SU-DHL-6 (cell line): Measurements from ENCODE around the gene C19orf25.

Source experiments
- H2AFZ ChIP-seq: fragments of 200-600 bp; sonication (generic); 2 replicates; pipeline ENCODE4 v1.6.1; 2014; ENCODE audit warnings: low read depth, mild to moderate bottlenecking, moderate library complexity, mixed read lengths, antibody characterized with exemption, low read length; ENCODE audit not compliant: severe bottlenecking
- H3F3A ChIP-seq: fragments of 200-600 bp; shearing (Covaris generic); 2 replicates; pipeline ENCODE4 v1.6.0; 2016; ENCODE audit warnings: antibody characterized with exemption, mild to moderate bottlenecking; ENCODE audit not compliant: insufficient read depth
- H3K27ac ChIP-seq: fragments of 200-600 bp; sonication (generic); 2 replicates; pipeline ENCODE4 v1.5.1; 2016; ENCODE audit warnings: low read depth, mild to moderate bottlenecking, low read length, moderate library complexity, mixed read lengths
- H3K27me3 ChIP-seq: fragments of 200-600 bp; sonication (generic), shearing (Covaris generic); 2 replicates; pipeline ENCODE4 v1.6.0; 2014; ENCODE audit warnings: mild to moderate bottlenecking, low read length
- H3K36me3 ChIP-seq: fragments of 200-600 bp; sonication (generic); 2 replicates; pipeline ENCODE4 v1.6.1; 2014; ENCODE audit warnings: mild to moderate bottlenecking, low read length, mixed read lengths
- H3K4me2 ChIP-seq: fragments of 300-600, 200-600 bp; shearing (Covaris generic), sonication (generic); 2 replicates; pipeline ENCODE4 v1.6.0; 2014; ENCODE audit warnings: low read length, low read depth, mild to moderate bottlenecking; ENCODE audit not compliant: poor library complexity, severe bottlenecking
- H3K4me3 ChIP-seq: fragments of 200-600 bp; sonication (generic); 2 replicates; pipeline ENCODE4 v1.5.1; 2014; ENCODE audit warnings: antibody characterized with exemption, low read length, mild to moderate bottlenecking, mixed read lengths; ENCODE audit not compliant: insufficient read depth, poor library complexity, severe bottlenecking
- H3K79me2 ChIP-seq: fragments of 200-600 bp; sonication (generic); 2 replicates; pipeline ENCODE4 v1.6.1; 2014; ENCODE audit warnings: mild to moderate bottlenecking, low read length, moderate library complexity; ENCODE audit not compliant: insufficient read depth
- H3K9ac ChIP-seq: fragments of 200-600 bp; sonication (generic); 2 replicates; pipeline ENCODE4 v1.7.0; 2014; ENCODE audit warnings: mild to moderate bottlenecking, low read length
- H3K9me2 ChIP-seq: fragments of 200-600 bp; sonication (generic); replicated peaks from 2 replicates; pipeline ENCODE4 v1.6.1; 2014; ENCODE audit warnings: low read length; ENCODE audit not compliant: insufficient read depth
- H3K9me3 ChIP-seq: fragments of 200-600 bp; sonication (generic); 2 replicates; pipeline ENCODE4 v1.6.1; 2014; ENCODE audit warnings: low read length, mixed read lengths; ENCODE audit not compliant: insufficient read depth
- H4K20me1 ChIP-seq: fragments of 200-600 bp; sonication (generic); 2 replicates; pipeline ENCODE4 v1.6.1; 2014; ENCODE audit warnings: low read depth, mild to moderate bottlenecking, antibody characterized with exemption, low read length, moderate library complexity, mixed read lengths
- EZH2phosphoT487 ChIP-seq: fragments of 200-600 bp; sonication (generic), shearing (Covaris generic); conservative IDR thresholded peaks from 2 replicates; pipeline ENCODE4 v1.6.1; 2018; ENCODE audit warnings: mild to moderate bottlenecking, antibody characterized with exemption, low read length, moderate library complexity, mixed read lengths
- TF ChIP-seq, protein P1 (sequence below): fragments of 200-600 bp; sonication (generic); IDR thresholded peaks from one replicate; pipeline ENCODE4 v1.5.1; 2017; ENCODE audit warnings: antibody characterized with exemption, mild to moderate bottlenecking, low read length, moderate library complexity; ENCODE audit not compliant: insufficient read depth, poor library complexity, severe bottlenecking

Gene C19orf25

DNA sequence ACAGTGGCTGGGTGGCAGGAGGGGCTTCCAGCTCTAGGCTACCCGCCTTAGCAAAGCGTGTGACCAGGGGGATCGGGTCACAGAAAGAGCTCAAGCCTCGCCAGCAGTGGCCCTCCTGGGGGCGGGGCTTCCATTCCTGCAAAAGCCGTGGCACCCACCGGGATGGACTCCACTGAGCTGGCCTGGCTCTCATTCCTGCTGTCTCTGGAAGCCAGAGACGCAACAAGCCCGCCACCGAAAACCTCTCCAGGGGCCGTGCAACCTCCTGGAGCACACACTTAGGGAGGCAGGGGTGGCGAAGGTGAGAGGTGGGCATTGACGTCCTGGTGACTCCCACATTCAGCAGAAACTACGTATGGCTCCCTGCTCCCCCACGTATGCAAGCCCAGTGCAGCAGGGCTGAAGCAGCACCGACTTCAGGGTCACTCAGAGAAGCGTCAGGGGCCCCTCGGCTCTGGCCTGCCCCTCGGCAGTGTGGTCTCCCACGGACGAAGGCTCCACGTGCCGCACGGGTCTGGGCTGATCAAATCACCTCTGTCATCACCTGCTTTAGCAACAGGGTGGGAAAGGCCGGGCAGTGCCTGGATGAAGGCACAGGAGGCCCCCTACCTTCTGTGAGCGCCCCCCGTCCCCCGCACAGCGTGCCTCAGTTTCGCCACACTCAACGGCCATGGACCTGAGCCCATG is 3.1 kb downstream of the C19orf25 start:
- Histone ChIP-seq H3K27ac (no peak overlapping the region), H3K4me2 (no peak overlapping the region), H3K4me3 (no peak overlapping the region), H3F3A (peaks cover 7% of the 10 kb centered on the region; the same call in 1 of the 2 replicates), H3K9me3 (no peaks in the 10 kb centered on the region), H3K9ac (no peak overlapping the region), H3K36me3 (no peaks in the 10 kb centered on the region), H4K20me1 (peaks cover 3% of the 10 kb centered on the region; the same call in 1 of the 2 replicates), H3K9me2 (no peaks in the 10 kb centered on the region), H3K79me2 (peaks cover 20% of the 10 kb centered on the region), H3K27me3 (no peaks in the 10 kb centered on the region), H2AFZ (no peak overlapping the region)
- TF ChIP-seq, protein P1, sequence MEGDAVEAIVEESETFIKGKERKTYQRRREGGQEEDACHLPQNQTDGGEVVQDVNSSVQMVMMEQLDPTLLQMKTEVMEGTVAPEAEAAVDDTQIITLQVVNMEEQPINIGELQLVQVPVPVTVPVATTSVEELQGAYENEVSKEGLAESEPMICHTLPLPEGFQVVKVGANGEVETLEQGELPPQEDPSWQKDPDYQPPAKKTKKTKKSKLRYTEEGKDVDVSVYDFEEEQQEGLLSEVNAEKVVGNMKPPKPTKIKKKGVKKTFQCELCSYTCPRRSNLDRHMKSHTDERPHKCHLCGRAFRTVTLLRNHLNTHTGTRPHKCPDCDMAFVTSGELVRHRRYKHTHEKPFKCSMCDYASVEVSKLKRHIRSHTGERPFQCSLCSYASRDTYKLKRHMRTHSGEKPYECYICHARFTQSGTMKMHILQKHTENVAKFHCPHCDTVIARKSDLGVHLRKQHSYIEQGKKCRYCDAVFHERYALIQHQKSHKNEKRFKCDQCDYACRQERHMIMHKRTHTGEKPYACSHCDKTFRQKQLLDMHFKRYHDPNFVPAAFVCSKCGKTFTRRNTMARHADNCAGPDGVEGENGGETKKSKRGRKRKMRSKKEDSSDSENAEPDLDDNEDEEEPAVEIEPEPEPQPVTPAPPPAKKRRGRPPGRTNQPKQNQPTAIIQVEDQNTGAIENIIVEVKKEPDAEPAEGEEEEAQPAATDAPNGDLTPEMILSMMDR: no peak
- TF ChIP-seq EZH2phosphoT487: no peak

DNA sequence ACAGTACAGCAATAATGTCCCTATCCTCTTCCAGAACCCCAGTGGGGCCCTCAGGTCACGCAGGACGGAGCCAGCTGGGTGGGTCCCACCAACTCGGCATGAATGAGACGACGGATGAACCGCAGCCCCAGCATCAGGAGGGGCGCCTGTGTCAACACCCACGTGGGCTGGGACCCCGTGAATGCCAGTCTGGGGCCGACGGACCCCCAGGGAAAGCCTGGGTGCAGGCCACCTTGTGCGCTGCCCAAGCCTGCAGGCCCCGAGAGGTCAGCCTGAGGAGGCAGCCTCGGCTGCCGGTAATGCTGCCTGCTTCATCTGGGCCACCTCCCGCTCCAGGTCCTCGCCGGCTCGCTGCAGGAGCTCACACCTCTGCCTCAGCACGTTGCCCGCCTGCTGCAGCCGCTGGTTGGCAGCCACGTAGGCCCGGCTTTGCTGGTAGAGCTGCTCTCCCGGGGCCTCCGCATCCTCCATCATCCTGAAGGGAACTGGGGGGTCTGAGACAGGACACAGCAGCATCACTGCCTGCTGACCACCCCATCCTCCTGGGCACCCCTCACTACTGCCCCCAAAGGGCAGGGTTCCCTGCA is 4.2 kb downstream of the C19orf25 start:
- no peak for TF ChIP-seq EZH2phosphoT487
- TF ChIP-seq, protein P1: no peak
- Histone ChIP-seq H4K20me1 (peaks cover 3% of the 10 kb centered on the region; the same call in 1 of the 2 replicates), H3K4me3 (no peak overlapping the region), H2AFZ (no peak overlapping the region), H3K9me2 (no peaks in the 10 kb centered on the region), H3K27ac (no peak overlapping the region), H3F3A (no peaks in the 10 kb centered on the region), H3K27me3 (no peaks in the 10 kb centered on the region), H3K79me2 (peaks cover 20% of the 10 kb centered on the region), H3K9me3 (no peaks in the 10 kb centered on the region), H3K36me3 (no peaks in the 10 kb centered on the region), H3K4me2 (no peak overlapping the region), H3K9ac (no peak overlapping the region)

DNA sequence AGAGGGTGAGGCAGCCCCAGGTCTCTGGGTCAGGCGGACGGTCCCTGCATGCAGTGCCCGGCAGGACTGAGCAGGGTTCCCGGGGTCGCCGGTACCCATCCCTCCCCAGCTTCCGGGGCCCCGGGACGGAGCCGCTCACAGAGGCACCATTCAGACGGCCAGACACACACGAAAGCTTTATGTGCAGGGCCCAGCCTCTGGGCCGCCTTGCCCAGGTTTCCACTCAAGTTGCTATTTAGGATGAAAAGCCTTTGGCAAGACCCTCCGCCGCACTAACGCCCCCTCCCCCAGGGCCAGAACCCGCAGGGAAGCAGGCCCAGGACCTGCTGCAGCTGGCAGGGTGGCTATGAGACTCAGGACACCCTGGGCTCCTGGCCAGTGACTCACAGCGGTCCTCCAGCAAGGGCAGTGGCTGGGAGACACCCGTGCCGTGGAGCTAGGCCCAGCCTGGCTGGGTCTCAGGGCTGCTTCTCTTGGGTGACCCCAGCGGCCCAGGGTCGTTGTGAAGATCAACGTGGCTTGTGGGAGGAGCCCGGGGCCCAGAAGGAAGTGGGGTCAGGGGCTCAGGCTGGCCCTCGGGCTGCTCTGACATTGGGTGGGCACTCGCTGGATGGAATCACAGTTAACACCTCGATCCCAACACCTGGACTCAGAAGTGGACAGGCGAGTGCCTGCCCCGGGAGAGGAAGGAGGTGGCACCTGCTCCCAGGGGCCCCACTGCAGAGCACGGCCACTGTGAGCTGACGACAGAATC is 4.8 kb downstream of the C19orf25 start:
- Histone ChIP-seq H3K27ac (no peak overlapping the region), H3K27me3 (no peaks in the 10 kb centered on the region), H3K79me2 (peaks cover 20% of the 10 kb centered on the region), H3K36me3 (no peaks in the 10 kb centered on the region), H3K9me3 (no peaks in the 10 kb centered on the region), H2AFZ (no peak overlapping the region), H3K9ac (no peak overlapping the region), H3K9me2 (no peaks in the 10 kb centered on the region), H3K4me3 (no peak overlapping the region), H3F3A (no peaks in the 10 kb centered on the region), H3K4me2 (no peak overlapping the region), H4K20me1 (peaks cover 3% of the 10 kb centered on the region; the same call in 1 of the 2 replicates)
- no peak for TF ChIP-seq EZH2phosphoT487
- TF ChIP-seq, protein P1: no peak
